ENCODE results near the gene HIC1. TPM values are rescaled to one million over a fixed set of nuclear protein-coding genes. Genes with fewer than 3 reads are reported as not detected.

The HIC1 gene
- polyA plus RNA-seq, 1 of the 3 experiments (the other 2 are of a cell fraction), result 6.4 TPM

GRCh38 chr17:2086306-2086705 lies 31.4 kb downstream of the HIC1 start (continued):
- TF ChIP-seq, protein P1, sequence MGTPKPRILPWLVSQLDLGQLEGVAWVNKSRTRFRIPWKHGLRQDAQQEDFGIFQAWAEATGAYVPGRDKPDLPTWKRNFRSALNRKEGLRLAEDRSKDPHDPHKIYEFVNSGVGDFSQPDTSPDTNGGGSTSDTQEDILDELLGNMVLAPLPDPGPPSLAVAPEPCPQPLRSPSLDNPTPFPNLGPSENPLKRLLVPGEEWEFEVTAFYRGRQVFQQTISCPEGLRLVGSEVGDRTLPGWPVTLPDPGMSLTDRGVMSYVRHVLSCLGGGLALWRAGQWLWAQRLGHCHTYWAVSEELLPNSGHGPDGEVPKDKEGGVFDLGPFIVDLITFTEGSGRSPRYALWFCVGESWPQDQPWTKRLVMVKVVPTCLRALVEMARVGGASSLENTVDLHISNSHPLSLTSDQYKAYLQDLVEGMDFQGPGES (IDR thresholded peaks at IDR 0.05; ENCODE audit: low read depth, low read length), result no peak
- no peak for TF ChIP-seq RAD21 (IDR thresholded peaks at IDR 0.05; ENCODE audit: low read length)
- TF ChIP-seq, protein P2, sequence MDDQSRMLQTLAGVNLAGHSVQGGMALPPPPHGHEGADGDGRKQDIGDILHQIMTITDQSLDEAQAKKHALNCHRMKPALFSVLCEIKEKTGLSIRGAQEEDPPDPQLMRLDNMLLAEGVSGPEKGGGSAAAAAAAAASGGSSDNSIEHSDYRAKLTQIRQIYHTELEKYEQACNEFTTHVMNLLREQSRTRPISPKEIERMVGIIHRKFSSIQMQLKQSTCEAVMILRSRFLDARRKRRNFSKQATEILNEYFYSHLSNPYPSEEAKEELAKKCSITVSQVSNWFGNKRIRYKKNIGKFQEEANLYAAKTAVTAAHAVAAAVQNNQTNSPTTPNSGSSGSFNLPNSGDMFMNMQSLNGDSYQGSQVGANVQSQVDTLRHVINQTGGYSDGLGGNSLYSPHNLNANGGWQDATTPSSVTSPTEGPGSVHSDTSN (IDR thresholded peaks at IDR 0.05), result no peak

DNA sequence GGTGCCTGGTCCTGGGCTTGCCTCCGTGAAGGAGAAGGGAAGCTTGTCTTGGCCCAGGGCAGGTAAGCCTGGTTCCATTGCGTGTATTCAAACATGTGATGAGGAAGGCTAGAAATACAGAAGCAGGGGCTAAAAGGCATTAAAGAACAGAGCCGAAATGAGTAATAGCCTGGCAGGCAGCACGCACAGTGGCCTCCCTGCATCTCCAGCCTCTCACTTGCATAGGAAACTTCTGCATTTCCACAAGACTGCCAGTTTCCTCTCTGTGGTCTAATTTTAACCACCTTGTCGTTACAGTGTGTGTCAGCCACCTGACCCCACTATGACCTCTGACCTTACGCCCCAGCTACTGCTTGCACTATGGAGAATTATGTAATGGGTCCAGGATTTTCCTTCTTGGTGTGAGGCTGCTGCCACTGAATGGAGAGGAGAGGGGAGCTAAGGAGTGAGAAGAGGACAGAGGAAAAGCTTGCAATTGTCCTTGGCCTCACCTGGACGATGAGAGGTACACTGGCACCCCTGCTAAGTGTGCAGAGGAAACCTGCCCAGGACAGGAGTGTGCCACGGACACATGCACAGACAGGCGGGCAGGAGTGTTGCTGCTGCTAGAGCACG lies 32.8 kb downstream of the HIC1 start:
- no peak for DNase-seq
- H3K27me3 ChIP-seq (ENCODE audit: insufficient read depth), result no peaks in the 10 kb centered on the region
- H3K36me3 ChIP-seq (replicated peaks in 1 of 2; ENCODE audit: control insufficient read depth in 1 of 2, insufficient read depth in 2 of 2, low read length in 1 of 2), result peaks cover 0 to 1% of the 10 kb centered on the region in 2 experiments
- 85% methylated on average over 9 of the region's 10 CpGs for WGBS (ENCODE audit: low lambda C conversion rate)
- no peaks in the 10 kb centered on the region for H4K20me1 ChIP-seq (ENCODE audit: insufficient read depth)
- no peak for TF ChIP-seq POLR2AphosphoS5 (IDR thresholded peaks at IDR 0.05; ENCODE audit: low read depth, low read length)
- TF ChIP-seq REST (IDR thresholded peaks at IDR 0.05; ENCODE audit: low read depth, low read length), result no peak
- no peak for TF ChIP-seq SMC3 (IDR thresholded peaks at IDR 0.05; ENCODE audit: low read depth, low read length)
- ChIA-PET CTCF (interaction anchor here (0.9 to 1.7 kb wide), 3 partner anchors 12 to 144 kb away, joined by 3 to 8 read pairs (median 3); partner anchors contain the start of gene HIC1), POLR2A (no interaction called here)
- no peak overlapping the region for H3K4me2 ChIP-seq
- no peak overlapping the region for H3K9ac ChIP-seq
- H3K9me2 ChIP-seq, result no peaks in the 10 kb centered on the region
- peaks cover 22% of the 10 kb centered on the region for H3F3A ChIP-seq (replicated peaks; ENCODE audit: insufficient read depth)
- H3K79me2 ChIP-seq (ENCODE audit: insufficient read depth), result peaks cover 6% of the 10 kb centered on the region; the same call in 1 of the 2 replicates
- no peaks in the 10 kb centered on the region for H3K9me3 ChIP-seq
- no peak overlapping the region for H3K4me3 ChIP-seq (ENCODE audit: low read depth in 2 of 2, low read length in 1 of 2)
- H3K27ac ChIP-seq (ENCODE audit: low read depth in 2 of 2, low read length in 1 of 2), result peak overlapping the region in 1 of 2 experiments; percentile 2; a peak in 1 of 4 replicates
- H2AFZ ChIP-seq (ENCODE audit: low read depth), result no peak overlapping the region
- H3K4me1 ChIP-seq (ENCODE audit: control insufficient read depth in 1 of 2, insufficient read depth in 2 of 2, low read depth in 1 of 2, low read length in 1 of 2), result peaks cover 28 to 78% of the 10 kb centered on the region in 2 experiments

- H3K9me2 ChIP-seq, result no peaks in the 10 kb centered on the region
- 0 out of 4 replicates have a peak overlapping the region, but pooled peaks of 1 of the 2 experiments have one; percentile 20 for H3K4me3 ChIP-seq (ENCODE audit: low read depth in 2 of 2, low read length in 1 of 2)
- peak overlapping the region; percentile 40 to 73; a peak in 3 of 4 replicates for H3K27ac ChIP-seq (ENCODE audit: low read depth in 2 of 2, low read length in 1 of 2)
- H3K4me1 ChIP-seq (ENCODE audit: control insufficient read depth in 1 of 2, insufficient read depth in 2 of 2, low read depth in 1 of 2, low read length in 1 of 2), result peaks cover 28 to 65% of the 10 kb centered on the region in 2 experiments
- H3F3A ChIP-seq (replicated peaks; ENCODE audit: insufficient read depth), result peaks cover 20% of the 10 kb centered on the region
- no peaks in the 10 kb centered on the region for H3K36me3 ChIP-seq (replicated peaks in 1 of 2; ENCODE audit: control insufficient read depth in 1 of 2, insufficient read depth in 2 of 2, low read length in 1 of 2)
- ChIA-PET POLR2A (no interaction called here), CTCF (interaction anchor here (0.9 to 3.0 kb wide), 7 partner anchors 10 to 193 kb away, joined by 3 to 20 read pairs (median 4); partner anchors contain the start of gene HIC1)
- H3K79me2 ChIP-seq (ENCODE audit: insufficient read depth), result peaks cover 6% of the 10 kb centered on the region; the same call in 1 of the 2 replicates
- 62% methylated on average over 8 of the region's 8 CpGs for WGBS (ENCODE audit: low lambda C conversion rate)
- no peaks in the 10 kb centered on the region for H3K27me3 ChIP-seq (ENCODE audit: insufficient read depth)
- no peak overlapping the region for H2AFZ ChIP-seq (ENCODE audit: low read depth)
- no peaks in the 10 kb centered on the region for H3K9me3 ChIP-seq
- no peak for DNase-seq
- H3K9ac ChIP-seq, result peak overlapping the region; percentile 46; the same call in 1 of the 2 replicates
- H3K4me2 ChIP-seq, result peak overlapping the region; percentile 62
- H4K20me1 ChIP-seq (ENCODE audit: insufficient read depth), result no peaks in the 10 kb centered on the region
- TF ChIP-seq MAX (IDR thresholded peaks at IDR 0.05; ENCODE audit: low read depth) (no peak), POLR2AphosphoS5 (IDR thresholded peaks at IDR 0.05; ENCODE audit: low read depth, low read length) (no peak), YY1 (IDR thresholded peaks at IDR 0.05; ENCODE audit: low read depth) (no peak), NFIC (IDR thresholded peaks at IDR 0.05; ENCODE audit: borderline replicate concordance) (no peak), ELF1 (IDR thresholded peaks at IDR 0.05) (no peak), RXRA (IDR thresholded peaks at IDR 0.05; ENCODE audit: borderline replicate concordance, low read depth) (no peak), GATA2 (CRISPR knock-in tag; IDR thresholded peaks at IDR 0.05) (no peak)
- TF ChIP-seq, protein P2 (IDR thresholded peaks at IDR 0.05), result no peak
- TF ChIP-seq, protein P1 (IDR thresholded peaks at IDR 0.05; ENCODE audit: low read depth, low read length), result no peak
- TF ChIP-seq, protein P3, sequence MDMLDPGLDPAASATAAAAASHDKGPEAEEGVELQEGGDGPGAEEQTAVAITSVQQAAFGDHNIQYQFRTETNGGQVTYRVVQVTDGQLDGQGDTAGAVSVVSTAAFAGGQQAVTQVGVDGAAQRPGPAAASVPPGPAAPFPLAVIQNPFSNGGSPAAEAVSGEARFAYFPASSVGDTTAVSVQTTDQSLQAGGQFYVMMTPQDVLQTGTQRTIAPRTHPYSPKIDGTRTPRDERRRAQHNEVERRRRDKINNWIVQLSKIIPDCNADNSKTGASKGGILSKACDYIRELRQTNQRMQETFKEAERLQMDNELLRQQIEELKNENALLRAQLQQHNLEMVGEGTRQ (IDR thresholded peaks at IDR 0.05; ENCODE audit: borderline replicate concordance, low read depth, low read length), result no peak
Measured at GRCh38 chr17:2089021-2089422, 34.1 kb downstream of the HIC1 start.

Data from SK-N-SH (cell line).